Right atrium auricular region (tissue), 2 donors: Measurements from ENCODE around the gene IFI6. TPM values are rescaled to one million over a fixed set of nuclear protein-coding genes. Genes with fewer than 3 reads are reported as not detected.

Experiments used
- DNase-seq: peaks from one replicate; pipeline ENCODE4 v3.0.0-alpha.2; 2019; ENCODE audit warnings: low spot score
- H3K27ac ChIP-seq, 2 donors: fragments of 200-600 bp; sonication (generic); 1 replicate in 1 of 2; 2 replicates in 1 of 2; pipeline ENCODE4 v1.5.1; 2016 to 2019
- H3K27me3 ChIP-seq, 2 donors: fragments of 200-600 bp; sonication (generic); one replicate each; pipeline versions ENCODE4 v1.5.1 to v1.6.0; 2017 to 2019
- H3K36me3 ChIP-seq: fragments of 200-600 bp; sonication (generic); one replicate; pipeline ENCODE4 v1.5.1; 2016
- H3K4me1 ChIP-seq, 2 donors: fragments of 200-600 bp; sonication (generic); one replicate each; pipeline versions ENCODE4 v1.5.1 to v1.6.0; 2017 to 2019
- H3K4me3 ChIP-seq, 2 donors: fragments of 200-600 bp; sonication (generic); 1 replicate in 1 of 2; 2 replicates in 1 of 2; pipeline ENCODE4 v1.5.1; 2017 to 2019; ENCODE audit warnings: mild to moderate bottlenecking in 1 of 2, moderate library complexity in 1 of 2
- H3K9me3 ChIP-seq, 2 donors: fragments of 200-600 bp; sonication (generic); one replicate each; pipeline ENCODE4 v1.5.1; 2019
- CTCF ChIP-seq, 2 donors: fragments of 200-600 bp; sonication (generic); IDR thresholded peaks; one replicate each; pipeline ENCODE4 v1.5.1; 2019; ENCODE audit warnings: antibody characterized with exemption in 2 of 2
- total RNA-seq, 2 donors: library from RNA; depleted of rRNA; stranded (reverse); fragments of >200 nt; gene quantifications; one replicate each; pipeline ENCODE4 v1.1.0, GENCODE V29; 2016

IFI6 gene
- total RNA-seq, 2 donors from 2014 or later: 40.2 to 43.3 TPM

- Histone ChIP-seq H3K9me3 (no peaks in the 10 kb centered on the region), H3K4me3 (no peak overlapping the region), H3K27ac (no peak overlapping the region), H3K4me1 (peaks cover 0 to 47% of the 10 kb centered on the region in 2 donors), H3K36me3 (no peaks in the 10 kb centered on the region), H3K27me3 (no peaks in the 10 kb centered on the region)
- DNase-seq: no peak
- TF ChIP-seq CTCF (IDR thresholded peaks at IDR 0.05): no peak
Observed at GRCh38 chr1:27668121-27668807, 3.7 kb downstream of the IFI6 start.

- peaks cover 0 to 49% of the 10 kb centered on the region in 2 donors for H3K4me1 ChIP-seq
- H3K4me3 ChIP-seq: no peak overlapping the region
- no peak for TF ChIP-seq CTCF (IDR thresholded peaks at IDR 0.05)
- no peaks in the 10 kb centered on the region for H3K27me3 ChIP-seq
- H3K9me3 ChIP-seq: no peaks in the 10 kb centered on the region
- DNase-seq: no peak
- H3K27ac ChIP-seq: no peak overlapping the region
- no peaks in the 10 kb centered on the region for H3K36me3 ChIP-seq
Observed at GRCh38 chr1:27666791-27667254, 5.2 kb downstream of the IFI6 start.

GRCh38 chr1:27666294-27666693 lies 5.7 kb downstream of the IFI6 start:
- peaks cover 0 to 45% of the 10 kb centered on the region in 2 donors for H3K4me1 ChIP-seq
- DNase-seq: no peak
- no peak overlapping the region for H3K4me3 ChIP-seq
- no peak overlapping the region for H3K27ac ChIP-seq
- H3K36me3 ChIP-seq: no peaks in the 10 kb centered on the region
- H3K9me3 ChIP-seq: no peaks in the 10 kb centered on the region
- no peak for TF ChIP-seq CTCF (IDR thresholded peaks at IDR 0.05)
- H3K27me3 ChIP-seq: no peaks in the 10 kb centered on the region

GRCh38 chr1:27665016-27665651 lies 6.9 kb downstream of the IFI6 start:
- peaks cover 0 to 44% of the 10 kb centered on the region in 2 donors for H3K4me1 ChIP-seq
- H3K27me3 ChIP-seq: no peaks in the 10 kb centered on the region
- no peaks in the 10 kb centered on the region for H3K36me3 ChIP-seq
- no peak overlapping the region for H3K27ac ChIP-seq
- no peak overlapping the region for H3K4me3 ChIP-seq
- DNase-seq: no peak
- no peaks in the 10 kb centered on the region for H3K9me3 ChIP-seq
- no peak for TF ChIP-seq CTCF (IDR thresholded peaks at IDR 0.05)

GRCh38 chr1:27664291-27664690 lies 7.7 kb downstream of the IFI6 start:
- no peak for TF ChIP-seq CTCF (IDR thresholded peaks at IDR 0.05)
- H3K27me3 ChIP-seq: no peaks in the 10 kb centered on the region
- no peak overlapping the region for H3K27ac ChIP-seq
- DNase-seq: no peak
- H3K9me3 ChIP-seq: no peaks in the 10 kb centered on the region
- H3K4me3 ChIP-seq: no peak overlapping the region
- H3K4me1 ChIP-seq: peaks cover 0 to 42% of the 10 kb centered on the region in 2 donors
- no peaks in the 10 kb centered on the region for H3K36me3 ChIP-seq
